ENCODE measurements around the gene SNX1. TPM values are rescaled to one million over a fixed set of nuclear protein-coding genes. Genes with fewer than 3 reads are reported as not detected.

SNX1 gene
- total and polyA plus RNA-seq, 2 donors (not counting 3 experiments of a cell fraction or from before 2014, with no cell fraction given), result 56.0 to 113 TPM

GRCh38 chr15:64187396-64188191, 91.8 kb downstream of the SNX1 start:
- no peaks in the 10 kb centered on the region for H3K9me3 ChIP-seq (replicated peaks; ENCODE audit: control insufficient read depth, insufficient read depth, low read length)
- dilution Hi-C loops (cut with MboI; ENCODE audit: extremely low pct_ligation_motif_present, low sequenced_read_pairs), result no loop called here
- no TSS peak for BruUV-seq (replicated peaks)
- FAIRE-seq (peak; percentile 35), DNase-seq (ENCODE audit: low read depth, low spot score) (peak; percentile 27)
- no peak overlapping the region for H3K4me2 ChIP-seq (ENCODE audit: insufficient read depth, low read length)
- H2AFZ ChIP-seq (ENCODE audit: low read depth, low read length), result no peak overlapping the region
- H3K4me1 ChIP-seq (ENCODE audit: control insufficient read depth, extremely low read depth, insufficient read depth, low read length), result no peaks in the 10 kb centered on the region
- intact Hi-C loops (cut with micrococcal nuclease), result no loop called here
- no peak overlapping the region for H3K27ac ChIP-seq (ENCODE audit: insufficient read depth, low read depth, low read length)
- POLR2A ChIA-PET, result no interaction called here
- no peak overlapping the region for H3K4me3 ChIP-seq (replicated peaks in 1 of 3; ENCODE audit: insufficient read depth in 1 of 3, low read depth in 1 of 3, low read length in 3 of 3)
- H3K9me1 ChIP-seq (replicated peaks; ENCODE audit: control insufficient read depth, extremely low read depth, insufficient read depth, low read length), result no peaks in the 10 kb centered on the region
- peaks cover 0 to 2% of the 10 kb centered on the region in 2 experiments for H3K36me3 ChIP-seq (ENCODE audit: control insufficient read depth in 2 of 2, extremely low read depth in 1 of 2, insufficient read depth in 2 of 2, low read length in 2 of 2)
- H3K9ac ChIP-seq (replicated peaks; ENCODE audit: extremely low read depth, insufficient read depth, low read length), result no peak overlapping the region
- no peaks in the 10 kb centered on the region for H3K79me2 ChIP-seq (ENCODE audit: control insufficient read depth, insufficient read depth, low read length)
- CTCF ChIA-PET, result interaction anchor here (1.4 kb wide), 1 partner anchor 22 kb away, joined by 4 read pairs; no protein-coding TSS in a partner anchor
- H3K27me3 ChIP-seq (ENCODE audit: control insufficient read depth in 2 of 2, insufficient read depth in 2 of 2, low read length in 2 of 2), result no peaks in the 10 kb centered on the region
- no peak for TF ChIP-seq FOS (IDR thresholded peaks at IDR 0.05; ENCODE audit: borderline replicate concordance, insufficient read depth, low read length)
- no peak for TF ChIP-seq POLR2AphosphoS5 (IDR thresholded peaks at IDR 0.05; ENCODE audit: insufficient read depth, low read depth, low read length)
- no peak for TF ChIP-seq JUN (IDR thresholded peaks at IDR 0.05; ENCODE audit: borderline replicate concordance, insufficient read depth, insufficient read length, low read depth)
- no peak for TF ChIP-seq MAX (IDR thresholded peaks at IDR 0.05; ENCODE audit: insufficient read depth, insufficient read length)
- TF ChIP-seq MYC (IDR thresholded peaks at IDR 0.05; ENCODE audit: low read depth, low read length), result no peak
- no peak for TF ChIP-seq POLR2A (IDR thresholded peaks at IDR 0.05; ENCODE audit: low read depth, low read length)
- TF ChIP-seq GATA2 (IDR thresholded peaks at IDR 0.05; ENCODE audit: insufficient read depth, insufficient read length, low read depth, low read length), result no peak
- no peak for TF ChIP-seq EZH2 (IDR thresholded peaks at IDR 0.05; ENCODE audit: borderline replicate concordance, low read depth, low read length, severe bottlenecking)
- no peak for TF ChIP-seq CTCF (IDR thresholded peaks at IDR 0.05; ENCODE audit: extremely low read depth in 1 of 2, insufficient read depth in 1 of 2, low read depth in 1 of 2, low read length in 2 of 2)
- H4K20me1 ChIP-seq (replicated peaks; ENCODE audit: control insufficient read depth, extremely low read depth, insufficient read depth, low read length), result no peaks in the 10 kb centered on the region

Small RNA genes within 50 kb of the gene (small RNA-seq; reads per million reads assigned to genes)
- not detected for gene RF00019 (ENCODE audit: insufficient read depth, insufficient read length, low read depth, low replicate concordance)

Other genes with a start within 250 kb of the SNX1 start
- 6.7 and 7.5 TPM in 2 replicates for gene DAPK2, start 49.5 kb upstream of the SNX1 start, total RNA-seq
- gene DAPK2, start 49.5 kb upstream of the SNX1 start, polyA plus RNA-seq, result 2.8 and 2.9 TPM in 2 replicates
- gene CIAO2A, start 2.1 kb upstream of the SNX1 start, total RNA-seq, result 55.3 and 59.2 TPM in 2 replicates
- 31.5 and 37.1 TPM in 2 replicates for gene CIAO2A, start 2.1 kb upstream of the SNX1 start, polyA plus RNA-seq
- gene SNX22, start 55.7 kb downstream of the SNX1 start, total RNA-seq, result 0.14 and 0.73 TPM in 2 replicates
- gene SNX22, start 55.7 kb downstream of the SNX1 start, polyA plus RNA-seq, result 0.14 and 0.18 TPM in 2 replicates
- 818 and 840 TPM in 2 replicates for gene PPIB, start 67.0 kb downstream of the SNX1 start, total RNA-seq
- gene PPIB, start 67.0 kb downstream of the SNX1 start, polyA plus RNA-seq, result 1,157 and 1,240 TPM in 2 replicates

Measured in endothelial cell of umbilical vein (primary cell).